Measurements from ENCODE around the gene NTNG2. TPM values are rescaled to one million over a fixed set of nuclear protein-coding genes. Genes with fewer than 3 reads are reported as not detected.

Gene NTNG2
- total and polyA plus RNA-seq, 2 donors (not counting 3 experiments of a cell fraction or from before 2014, with no cell fraction given), result 0.08 to 0.88 TPM

DNA sequence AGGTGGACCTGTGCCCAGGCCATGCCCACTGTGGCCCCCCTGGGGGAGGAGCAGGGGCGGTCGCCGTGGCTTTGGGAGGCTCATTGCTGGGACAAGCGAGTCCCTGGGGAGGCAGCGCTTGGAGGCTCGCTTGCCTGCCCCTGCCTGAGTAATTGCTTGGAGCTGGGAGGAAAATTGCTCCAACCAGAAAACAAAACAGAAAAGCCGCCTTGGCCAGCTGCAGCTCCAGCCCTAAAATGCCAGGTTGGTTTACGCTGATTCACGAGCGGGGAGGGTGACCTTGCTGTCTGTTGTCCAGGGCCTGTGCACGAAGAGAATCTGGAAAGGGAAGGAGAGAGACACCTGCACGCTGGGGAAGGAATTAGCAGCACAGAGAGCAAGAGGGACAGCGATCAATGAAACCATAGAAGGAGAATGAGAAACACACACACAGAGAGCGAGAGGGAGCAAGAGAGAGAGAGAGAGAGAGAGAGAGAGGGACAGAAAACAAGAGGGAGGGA is 25.3 kb downstream of the NTNG2 start:
- Histone ChIP-seq H3K36me3 (ENCODE audit: control insufficient read depth in 2 of 2, extremely low read depth in 1 of 2, insufficient read depth in 2 of 2, low read length in 2 of 2) (no peaks in the 10 kb centered on the region), H2AFZ (ENCODE audit: low read depth, low read length) (no peak overlapping the region), H3K4me3 (replicated peaks in 1 of 3; ENCODE audit: insufficient read depth in 1 of 3, low read depth in 1 of 3, low read length in 3 of 3) (no peak overlapping the region), H3K27ac (ENCODE audit: insufficient read depth, low read depth, low read length) (no peak overlapping the region), H3K4me2 (ENCODE audit: insufficient read depth, low read length) (no peak overlapping the region), H3K79me2 (ENCODE audit: control insufficient read depth, insufficient read depth, low read length) (no peaks in the 10 kb centered on the region), H3K9me3 (replicated peaks; ENCODE audit: control insufficient read depth, insufficient read depth, low read length) (no peaks in the 10 kb centered on the region), H3K9me1 (replicated peaks; ENCODE audit: control insufficient read depth, extremely low read depth, insufficient read depth, low read length) (no peaks in the 10 kb centered on the region), H3K4me1 (ENCODE audit: control insufficient read depth, extremely low read depth, insufficient read depth, low read length) (no peaks in the 10 kb centered on the region), H3K9ac (replicated peaks; ENCODE audit: extremely low read depth, insufficient read depth, low read length) (no peak overlapping the region), H3K27me3 (ENCODE audit: control insufficient read depth in 2 of 2, insufficient read depth in 2 of 2, low read length in 2 of 2) (peaks cover 31 to 37% of the 10 kb centered on the region in 2 experiments), H4K20me1 (replicated peaks; ENCODE audit: control insufficient read depth, extremely low read depth, insufficient read depth, low read length) (no peaks in the 10 kb centered on the region)
- FAIRE-seq (no peak), DNase-seq (ENCODE audit: low read depth, low spot score) (no peak)
- no peak for TF ChIP-seq GATA2 (IDR thresholded peaks at IDR 0.05; ENCODE audit: insufficient read depth, insufficient read length, low read depth, low read length)
- TF ChIP-seq EZH2 (IDR thresholded peaks at IDR 0.05; ENCODE audit: borderline replicate concordance, low read depth, low read length, severe bottlenecking), result peak; percentile 40
- POLR2A ChIA-PET, result no interaction called here
- intact Hi-C loops (cut with micrococcal nuclease), result no loop called here
- BruUV-seq (replicated peaks), result no TSS peak
- dilution Hi-C loops (cut with MboI; ENCODE audit: extremely low pct_ligation_motif_present, low sequenced_read_pairs), result no loop called here
- CTCF ChIA-PET, result interaction anchor here (1.3 to 1.9 kb wide), 3 partner anchors 15 to 50 kb away, joined by 4 to 8 read pairs (median 4); no protein-coding TSS in a partner anchor

DNA sequence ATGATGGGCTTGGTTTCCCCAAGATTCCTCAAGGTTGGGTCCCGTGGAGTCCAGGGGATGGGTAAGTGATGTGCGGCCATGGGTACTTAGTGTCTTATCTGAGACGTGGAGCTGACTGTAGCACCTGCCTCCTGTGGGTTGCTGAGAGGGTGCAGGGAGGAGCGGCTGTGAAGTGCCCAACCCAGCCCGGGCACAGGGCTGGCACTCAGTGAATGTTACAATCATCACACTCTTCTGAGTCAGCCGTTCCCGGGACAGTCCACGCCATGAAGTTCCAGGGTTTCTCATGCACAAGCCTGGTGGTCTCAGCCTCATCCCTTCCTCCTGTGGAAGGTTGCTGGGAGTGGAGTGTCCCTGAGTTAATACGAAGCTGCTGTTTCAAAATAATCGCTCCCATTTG is 29.1 kb downstream of the NTNG2 start:
- no peaks in the 10 kb centered on the region for H4K20me1 ChIP-seq (replicated peaks; ENCODE audit: control insufficient read depth, extremely low read depth, insufficient read depth, low read length)
- peaks cover 6% of the 10 kb centered on the region for H3K4me1 ChIP-seq (ENCODE audit: control insufficient read depth, extremely low read depth, insufficient read depth, low read length)
- no peaks in the 10 kb centered on the region for H3K9me1 ChIP-seq (replicated peaks; ENCODE audit: control insufficient read depth, extremely low read depth, insufficient read depth, low read length)
- H3K27ac ChIP-seq (ENCODE audit: insufficient read depth, low read depth, low read length), result no peak overlapping the region
- DNase-seq (ENCODE audit: low read depth, low spot score), result no peak
- H3K4me3 ChIP-seq (replicated peaks in 1 of 3; ENCODE audit: insufficient read depth in 1 of 3, low read depth in 1 of 3, low read length in 3 of 3), result no peak overlapping the region
- no peak overlapping the region for H3K4me2 ChIP-seq (ENCODE audit: insufficient read depth, low read length)
- ChIA-PET POLR2A (no interaction called here), CTCF (interaction anchor here (6.1 kb wide), 1 partner anchor 21 kb away, joined by 54 read pairs; no protein-coding TSS in a partner anchor)
- H3K79me2 ChIP-seq (ENCODE audit: control insufficient read depth, insufficient read depth, low read length), result no peaks in the 10 kb centered on the region
- no TSS peak for BruUV-seq (replicated peaks)
- H3K9ac ChIP-seq (replicated peaks; ENCODE audit: extremely low read depth, insufficient read depth, low read length), result no peak overlapping the region
- H2AFZ ChIP-seq (ENCODE audit: low read depth, low read length), result no peak overlapping the region
- no peak for FAIRE-seq
- dilution Hi-C loops (cut with MboI; ENCODE audit: extremely low pct_ligation_motif_present, low sequenced_read_pairs) (no loop called here), intact Hi-C loops (cut with micrococcal nuclease) (no loop called here)
- H3K36me3 ChIP-seq (ENCODE audit: control insufficient read depth in 2 of 2, extremely low read depth in 1 of 2, insufficient read depth in 2 of 2, low read length in 2 of 2), result no peaks in the 10 kb centered on the region
- no peaks in the 10 kb centered on the region for H3K9me3 ChIP-seq (replicated peaks; ENCODE audit: control insufficient read depth, insufficient read depth, low read length)
- peaks cover 27 to 32% of the 10 kb centered on the region in 2 experiments for H3K27me3 ChIP-seq (ENCODE audit: control insufficient read depth in 2 of 2, insufficient read depth in 2 of 2, low read length in 2 of 2)
- TF ChIP-seq POLR2A (IDR thresholded peaks at IDR 0.05; ENCODE audit: low read depth, low read length) (no peak), POLR2AphosphoS5 (IDR thresholded peaks at IDR 0.05; ENCODE audit: insufficient read depth, low read depth, low read length) (no peak), GATA2 (IDR thresholded peaks at IDR 0.05; ENCODE audit: insufficient read depth, insufficient read length, low read depth, low read length) (no peak), JUN (IDR thresholded peaks at IDR 0.05; ENCODE audit: borderline replicate concordance, insufficient read depth, insufficient read length, low read depth) (no peak), MYC (IDR thresholded peaks at IDR 0.05; ENCODE audit: low read depth, low read length) (no peak), EZH2 (IDR thresholded peaks at IDR 0.05; ENCODE audit: borderline replicate concordance, low read depth, low read length, severe bottlenecking) (no peak), FOS (IDR thresholded peaks at IDR 0.05; ENCODE audit: borderline replicate concordance, insufficient read depth, low read length) (no peak)
- TF ChIP-seq, protein P1, sequence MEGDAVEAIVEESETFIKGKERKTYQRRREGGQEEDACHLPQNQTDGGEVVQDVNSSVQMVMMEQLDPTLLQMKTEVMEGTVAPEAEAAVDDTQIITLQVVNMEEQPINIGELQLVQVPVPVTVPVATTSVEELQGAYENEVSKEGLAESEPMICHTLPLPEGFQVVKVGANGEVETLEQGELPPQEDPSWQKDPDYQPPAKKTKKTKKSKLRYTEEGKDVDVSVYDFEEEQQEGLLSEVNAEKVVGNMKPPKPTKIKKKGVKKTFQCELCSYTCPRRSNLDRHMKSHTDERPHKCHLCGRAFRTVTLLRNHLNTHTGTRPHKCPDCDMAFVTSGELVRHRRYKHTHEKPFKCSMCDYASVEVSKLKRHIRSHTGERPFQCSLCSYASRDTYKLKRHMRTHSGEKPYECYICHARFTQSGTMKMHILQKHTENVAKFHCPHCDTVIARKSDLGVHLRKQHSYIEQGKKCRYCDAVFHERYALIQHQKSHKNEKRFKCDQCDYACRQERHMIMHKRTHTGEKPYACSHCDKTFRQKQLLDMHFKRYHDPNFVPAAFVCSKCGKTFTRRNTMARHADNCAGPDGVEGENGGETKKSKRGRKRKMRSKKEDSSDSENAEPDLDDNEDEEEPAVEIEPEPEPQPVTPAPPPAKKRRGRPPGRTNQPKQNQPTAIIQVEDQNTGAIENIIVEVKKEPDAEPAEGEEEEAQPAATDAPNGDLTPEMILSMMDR (IDR thresholded peaks at IDR 0.05; ENCODE audit: extremely low read depth in 1 of 2, insufficient read depth in 1 of 2, low read depth in 1 of 2, low read length in 2 of 2), result no peak
- TF ChIP-seq, protein P2, sequence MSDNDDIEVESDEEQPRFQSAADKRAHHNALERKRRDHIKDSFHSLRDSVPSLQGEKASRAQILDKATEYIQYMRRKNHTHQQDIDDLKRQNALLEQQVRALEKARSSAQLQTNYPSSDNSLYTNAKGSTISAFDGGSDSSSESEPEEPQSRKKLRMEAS (IDR thresholded peaks at IDR 0.05; ENCODE audit: insufficient read depth, insufficient read length), result no peak
